GM23338 (cell line): ENCODE results near the gene TIMM44. TPM values are rescaled to one million over a fixed set of nuclear protein-coding genes. Genes with fewer than 3 reads are reported as not detected.

Experiments used
- ATAC-seq: fragments of 200-7000 bp; cut with Tn5 transposase; 3 replicates; pipeline ENCODE4 v1.9.1; 2020
- DNase-seq: peaks from one replicate; pipeline ENCODE4 v3.0.0-alpha.2; 2015; ENCODE audit warnings: low spot score
- H2AFZ ChIP-seq: fragments of 200-600 bp; sonication (generic); 2 replicates; pipeline ENCODE4 v1.8.0; 2016; ENCODE audit warnings: antibody characterized with exemption, mild to moderate bottlenecking, moderate library complexity
- H3F3A ChIP-seq: fragments of 200-600 bp; sonication (generic); replicated peaks from 2 replicates; pipeline ENCODE4 v1.8.0; 2017; ENCODE audit warnings: antibody characterized with exemption, mixed run types, low read depth
- H3K27ac ChIP-seq: fragments of 200-600 bp; sonication (generic); 2 replicates; pipeline ENCODE4 v1.6.1; 2016; ENCODE audit warnings: low read depth
- H3K27me3 ChIP-seq: fragments of 200-600 bp; sonication (generic); 2 replicates; pipeline ENCODE4 v1.8.0; 2016; ENCODE audit warnings: mild to moderate bottlenecking, mixed run types, moderate library complexity; ENCODE audit not compliant: insufficient read depth
- H3K36me3 ChIP-seq: fragments of 200-600 bp; sonication (generic); 2 replicates; pipeline ENCODE4 v1.8.0; 2016; ENCODE audit warnings: mild to moderate bottlenecking; ENCODE audit not compliant: insufficient read depth
- H3K4me1 ChIP-seq: fragments of 200-600 bp; sonication (generic); 2 replicates; pipeline ENCODE4 v1.8.0; 2016; ENCODE audit warnings: mild to moderate bottlenecking, moderate library complexity; ENCODE audit not compliant: insufficient read depth
- H3K4me2 ChIP-seq: fragments of 200-600 bp; sonication (generic); 2 replicates; pipeline ENCODE4 v1.7.1; 2017; ENCODE audit warnings: mixed run types
- H3K4me3 ChIP-seq: fragments of 200-600 bp; sonication (generic); 2 replicates; pipeline ENCODE4 v1.6.1; 2016; ENCODE audit warnings: mixed run types
- H3K79me2 ChIP-seq: fragments of 200-600 bp; sonication (generic); replicated peaks from 2 replicates; pipeline ENCODE4 v1.8.0; 2017; ENCODE audit warnings: mild to moderate bottlenecking; ENCODE audit not compliant: insufficient read depth
- H3K9me2 ChIP-seq: fragments of 200-600 bp; sonication (generic); 2 replicates; pipeline ENCODE4 v1.8.0; 2017; ENCODE audit not compliant: insufficient read depth
- H4K20me1 ChIP-seq: fragments of 200-600 bp; sonication (generic); replicated peaks from 2 replicates; pipeline ENCODE4 v1.8.0; 2017; ENCODE audit warnings: mild to moderate bottlenecking; ENCODE audit not compliant: insufficient read depth
- H3K27ac Mint-ChIP-seq: 2 replicates; pipeline ENCODE4 v1.8.0; 2020; ENCODE audit warnings: inconsistent platforms, mild to moderate bottlenecking, moderate library complexity, mixed read lengths
- H3K27me3 Mint-ChIP-seq: 3 replicates; pipeline ENCODE4 v1.8.0; 2022; ENCODE audit warnings: low read depth, mild to moderate bottlenecking, moderate library complexity, mixed read lengths, inconsistent platforms; ENCODE audit not compliant: insufficient read depth, poor library complexity
- H3K36me3 Mint-ChIP-seq: 3 replicates; pipeline ENCODE4 v1.8.0; 2021; ENCODE audit warnings: low read depth, mild to moderate bottlenecking, inconsistent platforms, moderate library complexity, mixed read lengths
- H3K4me1 Mint-ChIP-seq: 3 replicates; pipeline ENCODE4 v1.8.0; 2020; ENCODE audit warnings: mild to moderate bottlenecking, inconsistent platforms, mixed read lengths
- H3K4me3 Mint-ChIP-seq: 3 replicates; pipeline ENCODE4 v1.8.0; 2021; ENCODE audit warnings: moderate library complexity, mild to moderate bottlenecking, inconsistent platforms, mixed read lengths
- H3K9me3 Mint-ChIP-seq: 3 replicates; pipeline ENCODE4 v1.8.0; 2020; ENCODE audit warnings: moderate library complexity, mild to moderate bottlenecking, inconsistent platforms, mixed read lengths
- JUNB ChIP-seq: IDR thresholded peaks from one replicate; pipeline ENCODE4 v1.6.1; 2016; ENCODE audit warnings: antibody characterized with exemption; ENCODE audit not compliant: unreplicated experiment
- STAT1 ChIP-seq: IDR thresholded peaks from one replicate; pipeline ENCODE4 v1.6.1; 2016; ENCODE audit warnings: antibody characterized with exemption; ENCODE audit not compliant: unreplicated experiment
- polyA plus RNA-seq: library from polyadenylated mRNA; unstranded; fragments of >200 nt; fragmentation: Nextera tagmentation; extraction: Ambion mirVana; gene quantifications from 2 replicates; pipeline ENCODE4 v1.2.1, GENCODE V29; 2016
- total RNA-seq: library from RNA; depleted of rRNA; stranded (reverse); fragments of >200 nt; shearing (Covaris generic); gene quantifications from 2 replicates; pipeline ENCODE4 v1.2.3, GENCODE V29; 2014
- TF ChIP-seq, protein P1 (sequence below), 2 experiments: fragments of 200-600 bp in 1 of 2; sonication (generic) in 1 of 2; conservative IDR thresholded peaks; 2 replicates each; pipeline versions ENCODE4 v1.5.1 to v1.6.1; 2016 to 2017; ENCODE audit warnings: antibody characterized with exemption in 2 of 2, low read depth in 2 of 2, mild to moderate bottlenecking in 2 of 2, moderate library complexity in 1 of 2
- TF ChIP-seq, protein P2 (sequence below): fragments of 250-450 bp; sonication (Bioruptor Pico); IDR thresholded peaks from 2 replicates; pipeline ENCODE4 v1.5.0; 2020; ENCODE audit warnings: mild to moderate bottlenecking, moderate library complexity

The TIMM44 gene
- total and polyA plus RNA-seq, 2 experiments from 2014 or later = 125 to 128 TPM

DNA sequence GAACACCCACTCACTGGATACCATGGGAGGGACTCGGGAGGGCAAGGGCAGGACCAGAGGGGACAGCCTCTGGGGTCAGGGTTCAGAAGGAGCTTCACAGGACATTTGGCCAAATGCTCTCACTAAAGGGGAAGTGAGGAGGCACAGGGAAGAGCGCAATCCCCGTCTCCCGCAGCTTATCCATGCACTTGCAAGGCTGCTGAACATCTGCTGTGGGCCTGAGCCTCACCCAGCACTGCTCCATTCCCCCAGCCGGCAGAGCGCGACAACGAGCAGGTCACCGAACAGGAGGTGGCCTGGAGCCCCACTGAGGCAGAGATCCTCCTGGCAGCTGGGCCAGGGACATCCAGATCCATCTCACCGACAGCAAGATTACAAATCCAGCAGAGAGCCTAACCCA lies 38.6 kb upstream of the TIMM44 start:
- DNase-seq = no peak
- no peak overlapping the region for H2AFZ ChIP-seq
- H3K4me1 Mint-ChIP-seq = no peaks in the 10 kb centered on the region; the same call in 2 of the 3 replicates
- no peaks in the 10 kb centered on the region for H3K9me2 ChIP-seq
- TF ChIP-seq, protein P1, sequence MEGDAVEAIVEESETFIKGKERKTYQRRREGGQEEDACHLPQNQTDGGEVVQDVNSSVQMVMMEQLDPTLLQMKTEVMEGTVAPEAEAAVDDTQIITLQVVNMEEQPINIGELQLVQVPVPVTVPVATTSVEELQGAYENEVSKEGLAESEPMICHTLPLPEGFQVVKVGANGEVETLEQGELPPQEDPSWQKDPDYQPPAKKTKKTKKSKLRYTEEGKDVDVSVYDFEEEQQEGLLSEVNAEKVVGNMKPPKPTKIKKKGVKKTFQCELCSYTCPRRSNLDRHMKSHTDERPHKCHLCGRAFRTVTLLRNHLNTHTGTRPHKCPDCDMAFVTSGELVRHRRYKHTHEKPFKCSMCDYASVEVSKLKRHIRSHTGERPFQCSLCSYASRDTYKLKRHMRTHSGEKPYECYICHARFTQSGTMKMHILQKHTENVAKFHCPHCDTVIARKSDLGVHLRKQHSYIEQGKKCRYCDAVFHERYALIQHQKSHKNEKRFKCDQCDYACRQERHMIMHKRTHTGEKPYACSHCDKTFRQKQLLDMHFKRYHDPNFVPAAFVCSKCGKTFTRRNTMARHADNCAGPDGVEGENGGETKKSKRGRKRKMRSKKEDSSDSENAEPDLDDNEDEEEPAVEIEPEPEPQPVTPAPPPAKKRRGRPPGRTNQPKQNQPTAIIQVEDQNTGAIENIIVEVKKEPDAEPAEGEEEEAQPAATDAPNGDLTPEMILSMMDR (conservative IDR thresholded peaks at IDR 0.05; ENCODE audit: low read depth in 2 of 2) = 0 out of 4 replicates have a peak, but pooled peaks of 1 of the 2 experiments have one; percentile 10
- TF ChIP-seq, protein P2, sequence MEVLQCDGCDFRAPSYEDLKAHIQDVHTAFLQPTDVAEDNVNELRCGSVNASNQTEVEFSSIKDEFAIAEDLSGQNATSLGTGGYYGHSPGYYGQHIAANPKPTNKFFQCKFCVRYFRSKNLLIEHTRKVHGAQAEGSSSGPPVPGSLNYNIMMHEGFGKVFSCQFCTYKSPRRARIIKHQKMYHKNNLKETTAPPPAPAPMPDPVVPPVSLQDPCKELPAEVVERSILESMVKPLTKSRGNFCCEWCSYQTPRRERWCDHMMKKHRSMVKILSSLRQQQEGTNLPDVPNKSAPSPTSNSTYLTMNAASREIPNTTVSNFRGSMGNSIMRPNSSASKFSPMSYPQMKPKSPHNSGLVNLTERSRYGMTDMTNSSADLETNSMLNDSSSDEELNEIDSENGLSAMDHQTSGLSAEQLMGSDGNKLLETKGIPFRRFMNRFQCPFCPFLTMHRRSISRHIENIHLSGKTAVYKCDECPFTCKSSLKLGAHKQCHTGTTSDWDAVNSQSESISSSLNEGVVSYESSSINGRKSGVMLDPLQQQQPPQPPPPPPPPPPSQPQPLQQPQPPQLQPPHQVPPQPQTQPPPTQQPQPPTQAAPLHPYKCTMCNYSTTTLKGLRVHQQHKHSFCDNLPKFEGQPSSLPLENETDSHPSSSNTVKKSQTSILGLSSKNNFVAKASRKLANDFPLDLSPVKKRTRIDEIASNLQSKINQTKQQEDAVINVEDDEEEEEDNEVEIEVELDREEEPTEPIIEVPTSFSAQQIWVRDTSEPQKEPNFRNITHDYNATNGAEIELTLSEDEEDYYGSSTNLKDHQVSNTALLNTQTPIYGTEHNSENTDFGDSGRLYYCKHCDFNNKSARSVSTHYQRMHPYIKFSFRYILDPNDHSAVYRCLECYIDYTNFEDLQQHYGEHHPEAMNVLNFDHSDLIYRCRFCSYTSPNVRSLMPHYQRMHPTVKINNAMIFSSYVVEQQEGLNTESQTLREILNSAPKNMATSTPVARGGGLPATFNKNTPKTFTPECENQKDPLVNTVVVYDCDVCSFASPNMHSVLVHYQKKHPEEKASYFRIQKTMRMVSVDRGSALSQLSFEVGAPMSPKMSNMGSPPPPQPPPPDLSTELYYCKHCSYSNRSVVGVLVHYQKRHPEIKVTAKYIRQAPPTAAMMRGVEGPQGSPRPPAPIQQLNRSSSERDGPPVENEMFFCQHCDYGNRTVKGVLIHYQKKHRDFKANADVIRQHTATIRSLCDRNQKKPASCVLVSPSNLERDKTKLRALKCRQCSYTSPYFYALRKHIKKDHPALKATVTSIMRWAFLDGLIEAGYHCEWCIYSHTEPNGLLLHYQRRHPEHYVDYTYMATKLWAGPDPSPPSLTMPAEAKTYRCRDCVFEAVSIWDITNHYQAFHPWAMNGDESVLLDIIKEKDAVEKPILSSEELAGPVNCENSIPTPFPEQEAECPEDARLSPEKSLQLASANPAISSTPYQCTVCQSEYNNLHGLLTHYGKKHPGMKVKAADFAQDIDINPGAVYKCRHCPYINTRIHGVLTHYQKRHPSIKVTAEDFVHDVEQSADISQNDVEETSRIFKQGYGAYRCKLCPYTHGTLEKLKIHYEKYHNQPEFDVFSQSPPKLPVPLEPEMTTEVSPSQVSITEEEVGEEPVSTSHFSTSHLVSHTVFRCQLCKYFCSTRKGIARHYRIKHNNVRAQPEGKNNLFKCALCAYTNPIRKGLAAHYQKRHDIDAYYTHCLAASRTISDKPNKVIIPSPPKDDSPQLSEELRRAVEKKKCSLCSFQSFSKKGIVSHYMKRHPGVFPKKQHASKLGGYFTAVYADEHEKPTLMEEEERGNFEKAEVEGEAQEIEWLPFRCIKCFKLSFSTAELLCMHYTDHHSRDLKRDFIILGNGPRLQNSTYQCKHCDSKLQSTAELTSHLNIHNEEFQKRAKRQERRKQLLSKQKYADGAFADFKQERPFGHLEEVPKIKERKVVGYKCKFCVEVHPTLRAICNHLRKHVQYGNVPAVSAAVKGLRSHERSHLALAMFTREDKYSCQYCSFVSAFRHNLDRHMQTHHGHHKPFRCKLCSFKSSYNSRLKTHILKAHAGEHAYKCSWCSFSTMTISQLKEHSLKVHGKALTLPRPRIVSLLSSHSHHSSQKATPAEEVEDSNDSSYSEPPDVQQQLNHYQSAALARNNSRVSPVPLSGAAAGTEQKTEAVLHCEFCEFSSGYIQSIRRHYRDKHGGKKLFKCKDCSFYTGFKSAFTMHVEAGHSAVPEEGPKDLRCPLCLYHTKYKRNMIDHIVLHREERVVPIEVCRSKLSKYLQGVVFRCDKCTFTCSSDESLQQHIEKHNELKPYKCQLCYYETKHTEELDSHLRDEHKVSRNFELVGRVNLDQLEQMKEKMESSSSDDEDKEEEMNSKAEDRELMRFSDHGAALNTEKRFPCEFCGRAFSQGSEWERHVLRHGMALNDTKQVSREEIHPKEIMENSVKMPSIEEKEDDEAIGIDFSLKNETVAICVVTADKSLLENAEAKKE (CRISPR knock-in tag) = no peak
- ATAC-seq = no peak
- H3K27me3 Mint-ChIP-seq = peaks cover 6% of the 10 kb centered on the region
- no peaks in the 10 kb centered on the region for H3K4me1 ChIP-seq
- H3K36me3 Mint-ChIP-seq = peaks cover 68% of the 10 kb centered on the region
- no peaks in the 10 kb centered on the region for H3K27me3 ChIP-seq
- peaks cover 6% of the 10 kb centered on the region; the same call in 1 of the 2 replicates for H3F3A ChIP-seq
- H3K4me3 ChIP-seq = no peak overlapping the region
- no peak overlapping the region for H3K27ac ChIP-seq
- no peak overlapping the region for H3K27ac Mint-ChIP-seq
- no peak overlapping the region for H3K4me3 Mint-ChIP-seq
- no peaks in the 10 kb centered on the region for H3K9me3 Mint-ChIP-seq
- peaks cover 31% of the 10 kb centered on the region for H4K20me1 ChIP-seq
- H3K4me2 ChIP-seq = no peak overlapping the region
- H3K79me2 ChIP-seq = peaks cover 48% of the 10 kb centered on the region
- peaks cover 16% of the 10 kb centered on the region for H3K36me3 ChIP-seq

DNA sequence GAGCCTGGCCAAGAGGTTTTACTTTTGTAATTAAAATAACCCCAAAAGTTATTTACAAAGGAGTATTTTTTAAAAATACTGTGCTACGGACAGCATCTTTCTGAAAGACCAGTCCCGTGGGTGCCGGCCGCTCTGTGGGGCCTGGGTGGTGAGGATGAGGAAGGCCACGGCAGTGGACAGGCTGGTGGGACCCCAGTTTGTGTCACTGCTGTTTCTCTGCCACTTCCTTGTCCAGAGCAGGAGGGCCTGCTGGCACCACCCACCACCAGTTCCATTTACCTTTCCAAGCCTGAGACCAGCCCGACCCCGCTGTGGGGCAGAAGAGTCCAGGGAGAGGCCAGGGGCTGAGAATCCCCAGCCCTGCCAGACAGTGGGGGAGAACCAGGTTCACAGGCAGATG lies 38.2 kb upstream of the TIMM44 start:
- H3K27ac Mint-ChIP-seq = no peak overlapping the region
- H3K36me3 Mint-ChIP-seq = peaks cover 69% of the 10 kb centered on the region
- ATAC-seq (no peak), DNase-seq (no peak)
- Histone ChIP-seq H4K20me1 (peaks cover 30% of the 10 kb centered on the region), H3K4me3 (no peak overlapping the region), H3K27me3 (no peaks in the 10 kb centered on the region), H3K4me2 (no peak overlapping the region), H3K4me1 (no peaks in the 10 kb centered on the region), H3K79me2 (peaks cover 46% of the 10 kb centered on the region), H2AFZ (no peak overlapping the region), H3K36me3 (peaks cover 16% of the 10 kb centered on the region), H3F3A (peaks cover 6% of the 10 kb centered on the region; the same call in 1 of the 2 replicates), H3K9me2 (no peaks in the 10 kb centered on the region), H3K27ac (no peak overlapping the region)
- no peak overlapping the region for H3K4me3 Mint-ChIP-seq
- H3K4me1 Mint-ChIP-seq = no peaks in the 10 kb centered on the region
- TF ChIP-seq STAT1 (no peak), JUNB (no peak)
- TF ChIP-seq, protein P2 (CRISPR knock-in tag) = no peak
- H3K27me3 Mint-ChIP-seq = peaks cover 6% of the 10 kb centered on the region
- no peaks in the 10 kb centered on the region for H3K9me3 Mint-ChIP-seq
